SK-N-SH (cell line): ENCODE data around the gene PRM1.

ENCODE experiments used
- CHD2 ChIP-seq: fragments of 150-350 bp; IDR thresholded peaks from 2 replicates; pipeline ENCODE4 v1.6.1; 2018; ENCODE audit warnings: low read length; ENCODE audit not compliant: partially characterized antibody
- EZH2phosphoT487 ChIP-seq: fragments of 200-600 bp; sonication (generic); IDR thresholded peaks from 2 replicates; pipeline ENCODE4 v1.6.1; 2017; ENCODE audit warnings: low read depth, mixed run types, mild to moderate bottlenecking, antibody characterized with exemption, moderate library complexity, borderline replicate concordance

GRCh38 chr16:11326737-11327276 is 45.7 kb upstream of the PRM1 start:
- TF ChIP-seq CHD2, result no peak
- TF ChIP-seq EZH2phosphoT487, result no peak
